B cell (primary cell): ENCODE results near the gene LRIG3. TPM values are rescaled to one million over a fixed set of nuclear protein-coding genes. Genes with fewer than 3 reads are reported as not detected.

Source experiments
- ATAC-seq: fragments of 200-7000 bp; cut with Tn5 transposase; one replicate; pipeline ENCODE4 v1.10.0; 2021; ENCODE audit warnings: low read depth, mild to moderate bottlenecking, moderate number of reproducible peaks, moderate library complexity
- CTCF ChIA-PET: fragments of 350-600 bp; sonication (Branson Sonifier 250); formaldehyde crosslinking; loops from one replicate; lab custom pipeline; 2021; ENCODE audit warnings: antibody characterized with exemption, inconsistent platforms; lab: Charles Lee
- POLR2A ChIA-PET: fragments of 350-600 bp; sonication (Branson Sonifier 250); formaldehyde crosslinking; loops from one replicate; lab custom pipeline; 2021; ENCODE audit warnings: antibody characterized with exemption; lab: Charles Lee
- DNase-seq: peaks from one replicate; pipeline ENCODE4 v3.0.0; 2013
- H2AFZ ChIP-seq: 2 replicates; pipeline ENCODE4 v1.6.1; 2012; ENCODE audit warnings: mild to moderate bottlenecking, low read depth, low read length; ENCODE audit not compliant: insufficient read depth, poor library complexity, severe bottlenecking
- H3K27ac ChIP-seq, 2 donors: 1 replicate in 1 of 2; 2 replicates in 1 of 2; pipeline ENCODE4 v1.5.1; 2012 to 2013; ENCODE audit warnings: low read length in 2 of 2, mild to moderate bottlenecking in 2 of 2, moderate library complexity in 1 of 2
- H3K27me3 ChIP-seq, 4 experiments: fragments of 200-600 bp in 1 of 4; sonication (generic) in 1 of 4; replicated peaks in 1 of 4; 1 replicate in 2 of 4; 2 replicates in 2 of 4; pipeline versions ENCODE4 v1.6.1 to v1.7.0; 2013 to 2016; ENCODE audit warnings: low read length in 3 of 4, mild to moderate bottlenecking in 2 of 4, mixed read lengths in 1 of 4, moderate library complexity in 1 of 4; ENCODE audit not compliant: insufficient read depth in 4 of 4, control insufficient read depth in 3 of 4; ENCODE audit errors: control extremely low read depth in 1 of 4
- H3K36me3 ChIP-seq, 2 experiments: replicated peaks in 1 of 2; 1 replicate in 1 of 2; 2 replicates in 1 of 2; pipeline versions ENCODE4 v1.6.1 to v1.7.1; 2013; ENCODE audit warnings: low read length in 1 of 2; ENCODE audit not compliant: insufficient read depth in 2 of 2, control insufficient read depth in 1 of 2; ENCODE audit errors: control extremely low read depth in 1 of 2, extremely low read depth in 1 of 2
- H3K4me1 ChIP-seq, 2 donors: fragments of 200-600 bp in 1 of 2; sonication (generic) in 1 of 2; 1 replicate in 1 of 2; 2 replicates in 1 of 2; pipeline versions ENCODE4 v1.5.1 to v1.6.1; 2013 to 2017; ENCODE audit warnings: low read length in 2 of 2; ENCODE audit not compliant: control insufficient read depth in 2 of 2, insufficient read depth in 2 of 2
- H3K4me2 ChIP-seq: replicated peaks from 2 replicates; pipeline ENCODE3; 2012; ENCODE audit warnings: mild to moderate bottlenecking, low read depth, low read length; ENCODE audit not compliant: poor library complexity, severe bottlenecking
- H3K4me3 ChIP-seq, 5 experiments: fragments of 200-600 bp in 1 of 5; sonication (generic) in 1 of 5; 1 replicate in 3 of 5; 2 replicates in 2 of 5; pipeline versions ENCODE4 v1.5.1 to v1.7.0; 2011 to 2016; ENCODE audit warnings: low read length in 4 of 5, mild to moderate bottlenecking in 4 of 5, low read depth in 2 of 5, control low read depth in 1 of 5, moderate library complexity in 1 of 5; ENCODE audit not compliant: insufficient read depth in 1 of 5; ENCODE audit errors: control extremely low read depth in 1 of 5, extremely low read depth in 1 of 5
- H3K79me2 ChIP-seq: fragments of 200-600 bp; sonication (generic); one replicate; pipeline ENCODE4 v1.6.0; 2016; ENCODE audit warnings: low read length; ENCODE audit not compliant: control insufficient read depth, insufficient read depth
- H3K9ac ChIP-seq: fragments of 200-600 bp; sonication (generic); 2 replicates; pipeline ENCODE4 v1.6.1; 2017; ENCODE audit warnings: mild to moderate bottlenecking, low read length, moderate library complexity
- H3K9me3 ChIP-seq, 3 donors: one replicate each; pipeline versions ENCODE4 v1.6.1 to v1.7.1; 2013; ENCODE audit warnings: low read length in 2 of 3; ENCODE audit not compliant: control insufficient read depth in 2 of 3, insufficient read depth in 1 of 3; ENCODE audit errors: control extremely low read depth in 1 of 3
- H4K20me1 ChIP-seq: 2 replicates; pipeline ENCODE4 v1.6.0; 2012; ENCODE audit warnings: mild to moderate bottlenecking, low read length; ENCODE audit not compliant: insufficient read depth, control insufficient read depth, poor library complexity, severe bottlenecking
- H3K27ac Mint-ChIP-seq: one replicate; pipeline ENCODE4 v1.8.0; 2021; ENCODE audit warnings: mixed read lengths
- H3K27me3 Mint-ChIP-seq: one replicate; pipeline ENCODE4 v1.8.0; 2021; ENCODE audit warnings: mixed read lengths
- H3K4me1 Mint-ChIP-seq: one replicate; pipeline ENCODE4 v1.8.0; 2021; ENCODE audit warnings: mixed read lengths
- H3K4me3 Mint-ChIP-seq: one replicate; pipeline ENCODE4 v1.8.0; 2021; ENCODE audit warnings: mixed read lengths
- H3K9me3 Mint-ChIP-seq: one replicate; pipeline ENCODE4 v1.8.0; 2022; ENCODE audit warnings: mixed read lengths; ENCODE audit not compliant: insufficient read depth
- EZH2 ChIP-seq: IDR thresholded peaks from 2 replicates; pipeline ENCODE4 v1.6.1; 2012; ENCODE audit warnings: borderline replicate concordance, low read depth, mild to moderate bottlenecking, moderate library complexity, low read length; ENCODE audit not compliant: insufficient read depth, poor library complexity, severe bottlenecking
- WGBS: methylation state at CpG from one replicate; pipeline ENCODE4 v1.1.5; 2013; ENCODE audit warnings: missing lambda C conversion rate; ENCODE audit not compliant: insufficient coverage; 5-methylcytosine and 5-hydroxymethylcytosine counted together
- intact Hi-C: fragments of 100-400 bp; cut with micrococcal nuclease; formaldehyde crosslinking; loops from one replicate; pipeline ENCODE4 v1.10.0; 2022
- polyA plus RNA-seq: library from polyadenylated mRNA; depleted of rRNA; stranded (reverse); fragments of >200 nt; gene quantifications from 2 replicates; pipeline ENCODE4 v1.2.3, GENCODE V29; 2012
- total RNA-seq, 2 donors: library from RNA; stranded (reverse); fragments of 120-200 nt in 1 of 2; gene quantifications; 1 replicate in 1 of 2; 2 replicates in 1 of 2; pipeline versions ENCODE4 v1.2.3 to v1.2.4, GENCODE V29; 2013 to 2022
- TF ChIP-seq, protein P1 (sequence below): fragments of 200-600 bp; IDR thresholded peaks from one replicate; pipeline ENCODE4 v1.8.0; 2022; ENCODE audit warnings: antibody characterized with exemption, mild to moderate bottlenecking

LRIG3 gene
- total and polyA plus RNA-seq, 2 donors (not counting 1 experiment from before 2014, with no cell fraction given), result 0.13 TPM; not detected in 1

GRCh38 chr12:58873496-58873895, 46.8 kb downstream of the LRIG3 start:
- Histone ChIP-seq H3K4me1 (no peaks in the 10 kb centered on the region), H3K9ac (no peak overlapping the region), H3K79me2 (no peaks in the 10 kb centered on the region), H3K27ac (no peak overlapping the region), H2AFZ (no peak overlapping the region), H3K27me3 (no peaks in the 10 kb centered on the region), H3K36me3 (no peaks in the 10 kb centered on the region), H4K20me1 (no peaks in the 10 kb centered on the region), H3K4me2 (no peak overlapping the region), H3K4me3 (no peak overlapping the region), H3K9me3 (no peaks in the 10 kb centered on the region)
- ChIA-PET POLR2A (no interaction called here), CTCF (no interaction called here)
- ATAC-seq (no peak), DNase-seq (no peak)
- WGBS, result 100% methylated on average over 3 of the region's 5 CpGs
- no peaks in the 10 kb centered on the region for H3K27me3 Mint-ChIP-seq
- intact Hi-C loops, result no loop called here
- peaks cover 2% of the 10 kb centered on the region for H3K9me3 Mint-ChIP-seq
- no peak overlapping the region for H3K27ac Mint-ChIP-seq
- no peak for TF ChIP-seq EZH2
- TF ChIP-seq, protein P1, sequence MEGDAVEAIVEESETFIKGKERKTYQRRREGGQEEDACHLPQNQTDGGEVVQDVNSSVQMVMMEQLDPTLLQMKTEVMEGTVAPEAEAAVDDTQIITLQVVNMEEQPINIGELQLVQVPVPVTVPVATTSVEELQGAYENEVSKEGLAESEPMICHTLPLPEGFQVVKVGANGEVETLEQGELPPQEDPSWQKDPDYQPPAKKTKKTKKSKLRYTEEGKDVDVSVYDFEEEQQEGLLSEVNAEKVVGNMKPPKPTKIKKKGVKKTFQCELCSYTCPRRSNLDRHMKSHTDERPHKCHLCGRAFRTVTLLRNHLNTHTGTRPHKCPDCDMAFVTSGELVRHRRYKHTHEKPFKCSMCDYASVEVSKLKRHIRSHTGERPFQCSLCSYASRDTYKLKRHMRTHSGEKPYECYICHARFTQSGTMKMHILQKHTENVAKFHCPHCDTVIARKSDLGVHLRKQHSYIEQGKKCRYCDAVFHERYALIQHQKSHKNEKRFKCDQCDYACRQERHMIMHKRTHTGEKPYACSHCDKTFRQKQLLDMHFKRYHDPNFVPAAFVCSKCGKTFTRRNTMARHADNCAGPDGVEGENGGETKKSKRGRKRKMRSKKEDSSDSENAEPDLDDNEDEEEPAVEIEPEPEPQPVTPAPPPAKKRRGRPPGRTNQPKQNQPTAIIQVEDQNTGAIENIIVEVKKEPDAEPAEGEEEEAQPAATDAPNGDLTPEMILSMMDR, result no peak
- H3K4me1 Mint-ChIP-seq, result no peaks in the 10 kb centered on the region
- H3K4me3 Mint-ChIP-seq, result no peak overlapping the region

DNA sequence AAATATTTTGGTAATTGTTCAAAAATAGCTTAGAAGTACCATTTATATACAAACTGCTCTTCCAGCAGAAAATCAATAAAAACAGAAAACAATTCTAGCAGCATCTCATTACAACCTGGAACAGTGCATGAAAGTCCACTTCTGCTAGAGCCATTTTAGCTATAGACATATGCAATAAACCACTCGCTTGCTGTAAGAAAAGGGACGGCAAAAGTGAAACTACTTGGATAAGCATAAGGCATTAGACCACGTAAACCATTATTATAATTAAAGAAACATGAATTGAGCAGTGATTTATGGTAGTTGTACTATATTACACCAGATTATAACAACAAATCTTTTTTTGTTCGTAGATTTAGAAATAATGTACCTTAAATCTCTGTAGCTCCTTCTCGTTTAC, 48.7 kb downstream of the LRIG3 start:
- Mint-ChIP-seq H3K27me3 (no peaks in the 10 kb centered on the region), H3K27ac (no peak overlapping the region), H3K4me3 (no peak overlapping the region), H3K9me3 (peaks cover 4% of the 10 kb centered on the region), H3K4me1 (no peaks in the 10 kb centered on the region)
- WGBS, result 100% methylated on average over 1 of the region's 5 CpGs
- Histone ChIP-seq H3K9ac (no peak overlapping the region), H3K79me2 (no peaks in the 10 kb centered on the region), H4K20me1 (no peaks in the 10 kb centered on the region), H3K36me3 (no peaks in the 10 kb centered on the region), H3K27me3 (no peaks in the 10 kb centered on the region), H3K27ac (no peak overlapping the region), H3K9me3 (no peaks in the 10 kb centered on the region), H3K4me2 (no peak overlapping the region), H3K4me3 (no peak overlapping the region), H3K4me1 (no peaks in the 10 kb centered on the region), H2AFZ (no peak overlapping the region)
- POLR2A ChIA-PET, result no interaction called here
- ATAC-seq (no peak), DNase-seq (no peak)
- intact Hi-C loops, result no loop called here
- CTCF ChIA-PET, result no interaction called here
- TF ChIP-seq EZH2, result no peak
- TF ChIP-seq, protein P1, result no peak
